Liver (tissue), 9 donors: ENCODE results near the gene CA11. TPM values are rescaled to one million over a fixed set of nuclear protein-coding genes. Genes with fewer than 3 reads are reported as not detected.

Experiments used
- DNase-seq: peaks from one replicate; pipeline ENCODE4 v3.0.0-alpha.2; 2017; ENCODE audit warnings: low spot score
- H3K27ac ChIP-seq, 2 donors: one replicate each; pipeline ENCODE4 v1.7.0; 2013; ENCODE audit warnings: inconsistent platforms in 2 of 2, low read length in 2 of 2, control low read depth in 1 of 2, low read depth in 1 of 2, mild to moderate bottlenecking in 1 of 2
- H3K27me3 ChIP-seq, 4 donors: one replicate each; pipeline versions ENCODE4 v1.6.1 to v1.7.0; 2013; ENCODE audit warnings: low read length in 3 of 4, inconsistent platforms in 1 of 4, mild to moderate bottlenecking in 1 of 4, moderate library complexity in 1 of 4; ENCODE audit not compliant: control insufficient read depth in 4 of 4, insufficient read depth in 4 of 4
- H3K36me3 ChIP-seq, 4 donors: one replicate each; pipeline versions ENCODE4 v1.6.1 to v1.7.0; 2013; ENCODE audit warnings: low read length in 3 of 4, mild to moderate bottlenecking in 3 of 4, low read depth in 1 of 4, moderate library complexity in 1 of 4; ENCODE audit not compliant: control insufficient read depth in 4 of 4, insufficient read depth in 3 of 4
- H3K4me1 ChIP-seq, 4 donors: one replicate each; pipeline versions ENCODE4 v1.6.1 to v1.7.0; 2013; ENCODE audit warnings: low read length in 3 of 4, mild to moderate bottlenecking in 3 of 4, moderate library complexity in 1 of 4; ENCODE audit not compliant: control insufficient read depth in 4 of 4, insufficient read depth in 4 of 4
- H3K4me3 ChIP-seq, 3 donors: one replicate each; pipeline versions ENCODE4 v1.6.1 to v1.7.0; 2013; ENCODE audit warnings: low read length in 3 of 3, control low read depth in 1 of 3, low read depth in 1 of 3, mild to moderate bottlenecking in 1 of 3
- H3K9ac ChIP-seq, 2 donors: one replicate each; pipeline ENCODE4 v1.7.0; 2013; ENCODE audit warnings: low read length in 2 of 2, mild to moderate bottlenecking in 2 of 2, moderate library complexity in 2 of 2, control low read depth in 1 of 2, low read depth in 1 of 2
- H3K9me3 ChIP-seq, 4 donors: one replicate each; pipeline versions ENCODE4 v1.6.1 to v1.7.0; 2013; ENCODE audit warnings: low read length in 3 of 4; ENCODE audit not compliant: control insufficient read depth in 4 of 4
- ATF3 ChIP-seq: IDR thresholded peaks from 2 replicates; pipeline ENCODE4 v1.6.1; 2016; ENCODE audit warnings: antibody characterized with exemption
- CTCF ChIP-seq: fragments of 150-350 bp; IDR thresholded peaks from 2 replicates; pipeline ENCODE4 v1.5.1; 2017; ENCODE audit warnings: improper control_type of control experiment, low read depth, low read length; ENCODE audit not compliant: missing input control
- EGR1 ChIP-seq, 2 donors: IDR thresholded peaks; 2 replicates each; pipeline ENCODE4 v1.6.1; 2016 to 2018; ENCODE audit warnings: antibody characterized with exemption in 2 of 2, low read depth in 2 of 2
- FOXA1 ChIP-seq: IDR thresholded peaks from 2 replicates; pipeline ENCODE4 v1.6.1; 2016; ENCODE audit warnings: antibody characterized with exemption
- FOXA2 ChIP-seq: IDR thresholded peaks from 2 replicates; pipeline ENCODE4 v1.6.1; 2016; ENCODE audit warnings: antibody characterized with exemption
- GABPA ChIP-seq, 2 donors: IDR thresholded peaks in 1 of 2; conservative IDR thresholded peaks in 1 of 2; 2 replicates each; pipeline ENCODE4 v1.6.1; 2016; ENCODE audit warnings: antibody characterized with exemption in 2 of 2, mild to moderate bottlenecking in 1 of 2, moderate library complexity in 1 of 2
- HNF4A ChIP-seq, 2 donors: conservative IDR thresholded peaks; 2 replicates each; pipeline ENCODE4 v1.6.1; 2016; ENCODE audit warnings: antibody characterized with exemption in 2 of 2, mild to moderate bottlenecking in 2 of 2
- HNF4G ChIP-seq: IDR thresholded peaks from 2 replicates; pipeline ENCODE4 v1.6.1; 2016; ENCODE audit warnings: antibody characterized with exemption
- JUND ChIP-seq, 2 donors: IDR thresholded peaks; 2 replicates each; pipeline ENCODE4 v1.6.1; 2016; ENCODE audit warnings: antibody characterized with exemption in 2 of 2
- MAX ChIP-seq: IDR thresholded peaks from 2 replicates; pipeline ENCODE4 v1.6.1; 2016; ENCODE audit warnings: antibody characterized with exemption
- NR2F2 ChIP-seq: IDR thresholded peaks from 2 replicates; pipeline ENCODE4 v1.6.1; 2016; ENCODE audit warnings: antibody characterized with exemption
- RAD21 ChIP-seq, 2 donors: IDR thresholded peaks; 2 replicates each; pipeline ENCODE4 v1.6.1; 2016; ENCODE audit warnings: antibody characterized with exemption in 2 of 2, mild to moderate bottlenecking in 2 of 2
- REST ChIP-seq: IDR thresholded peaks from 2 replicates; pipeline ENCODE4 v1.6.1; 2016; ENCODE audit warnings: antibody characterized with exemption, mild to moderate bottlenecking
- RXRA ChIP-seq, 2 donors: IDR thresholded peaks; 2 replicates each; pipeline ENCODE4 v1.6.1; 2017 to 2018; ENCODE audit warnings: antibody characterized with exemption in 2 of 2, mild to moderate bottlenecking in 1 of 2
- SP1 ChIP-seq: IDR thresholded peaks from 2 replicates; pipeline ENCODE4 v1.6.1; 2018; ENCODE audit warnings: antibody characterized with exemption, mild to moderate bottlenecking
- TAF1 ChIP-seq: conservative IDR thresholded peaks from 2 replicates; pipeline ENCODE4 v1.6.1; 2016; ENCODE audit warnings: antibody characterized with exemption, mild to moderate bottlenecking
- YY1 ChIP-seq: IDR thresholded peaks from 2 replicates; pipeline ENCODE4 v1.6.1; 2016; ENCODE audit warnings: antibody characterized with exemption, mild to moderate bottlenecking
- ZBTB33 ChIP-seq: IDR thresholded peaks from 2 replicates; pipeline ENCODE4 v1.6.1; 2016; ENCODE audit warnings: antibody characterized with exemption
- WGBS: extraction: QIAGEN DNeasy Blood & Tissue Kit; methylation state at CpG from one replicate; pipeline ENCODE4 v1.1.7; 2013; 5-methylcytosine and 5-hydroxymethylcytosine counted together
- polyA plus RNA-seq, 2 donors: library from polyadenylated mRNA; stranded (reverse) in 1 of 2; unstranded in 1 of 2; fragments of 200-250 nt in 1 of 2; fragments of >200 nt in 1 of 2; fragmentation: Nextera tagmentation in 1 of 2; extraction: Ambion mirVana in 1 of 2; gene quantifications; one replicate each; pipeline versions ENCODE4 v1.2.1 to v1.2.3, GENCODE V29; 2013 to 2015
- total RNA-seq, 2 donors: library from RNA; depleted of rRNA; stranded (reverse); fragments of >200 nt; gene quantifications; one replicate each; pipeline ENCODE4 v1.2.3, GENCODE V29; 2014
- donor health status: healthy.
- donor health status: healthy.
- donor health status: healthy.
- donor health status: healthy.
- donor health status: healthy.

The CA11 gene
- total and polyA plus RNA-seq, 4 donors = 0.09 to 1.1 (median 0.34) TPM

GRCh38 chr19:48642862-48643261 lies 3.1 kb downstream of the CA11 start:
- H3K4me3 ChIP-seq = no peak overlapping the region
- DNase-seq = no peak
- H3K36me3 ChIP-seq = no peaks in the 10 kb centered on the region
- H3K4me1 ChIP-seq = peaks cover 2 to 28% (median 18%) of the 10 kb centered on the region in 4 donors
- H3K9me3 ChIP-seq = no peaks in the 10 kb centered on the region
- H3K27me3 ChIP-seq = no peaks in the 10 kb centered on the region
- no peak overlapping the region for H3K9ac ChIP-seq
- H3K27ac ChIP-seq = no peak overlapping the region
- TF ChIP-seq REST (no peak), SP1 (no peak), MAX (no peak), HNF4G (no peak), YY1 (no peak), JUND (IDR thresholded peaks at IDR 0.05) (no peak), NR2F2 (no peak), ATF3 (no peak), ZBTB33 (no peak), GABPA (IDR thresholded peaks at IDR 0.05 in 1 of 2, conservative IDR thresholded peaks at IDR 0.05 in 1 of 2) (no peak), HNF4A (conservative IDR thresholded peaks at IDR 0.05) (no peak), TAF1 (no peak), FOXA1 (no peak), RXRA (IDR thresholded peaks at IDR 0.05) (no peak), RAD21 (IDR thresholded peaks at IDR 0.05) (no peak), CTCF (no peak), EGR1 (IDR thresholded peaks at IDR 0.05; ENCODE audit: low read depth in 2 of 2) (no peak), FOXA2 (no peak)
- WGBS = 89% methylated on average over 5 of the region's 5 CpGs
